ENCODE measurements around the gene PUS7L.
"Not testable (repeated sequence)": the region's sequence is repeated elsewhere in the genome, so short reads cannot be mapped to it uniquely, and the experiment has no call there.

PUS7L gene

GRCh38 chr12:43733687-43734086 lies 24.9 kb downstream of the PUS7L start:
- TF ChIP-seq CTCF (conservative IDR thresholded peaks at IDR 0.05) = peak; percentile 33
- TF ChIP-seq ZFX (IDR thresholded peaks at IDR 0.05) = no peak
- no peak overlapping the region for H3K27ac ChIP-seq

GRCh38 chr12:43730283-43730682 lies 28.3 kb downstream of the PUS7L start:
- TF ChIP-seq CTCF (conservative IDR thresholded peaks at IDR 0.05) = no peak
- no peak for TF ChIP-seq ZFX (IDR thresholded peaks at IDR 0.05)
- no peak overlapping the region for H3K27ac ChIP-seq

GRCh38 chr12:43728698-43729097 lies 29.9 kb downstream of the PUS7L start:
- TF ChIP-seq CTCF (conservative IDR thresholded peaks at IDR 0.05) (no peak), ZFX (IDR thresholded peaks at IDR 0.05) (no peak)

DNA sequence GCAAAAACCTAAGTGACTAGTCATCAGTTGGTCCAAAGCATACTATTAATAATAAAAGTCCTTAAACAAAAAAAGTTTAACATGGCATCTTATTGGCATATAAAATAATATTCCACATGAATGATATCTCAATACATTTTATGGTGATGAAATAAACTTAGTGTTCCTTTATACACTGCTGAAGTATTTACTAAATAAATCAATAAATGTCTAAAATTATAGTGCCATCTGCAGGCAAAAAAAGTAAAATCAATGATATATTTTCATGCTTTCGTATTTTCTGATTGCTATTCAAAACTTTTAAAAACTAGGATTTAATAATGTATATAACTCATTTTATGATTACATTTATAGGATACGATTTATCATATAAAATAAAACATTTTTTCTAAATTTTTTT lies 30.5 kb downstream of the PUS7L start:
- TF ChIP-seq ZFX (IDR thresholded peaks at IDR 0.05) (no peak), CTCF (conservative IDR thresholded peaks at IDR 0.05) (peak; percentile 65)
- H3K27ac ChIP-seq = no peak overlapping the region

More at GRCh38 chr12:43728698-43729097, 29.9 kb downstream of the PUS7L start:
- H3K27ac ChIP-seq = no peak overlapping the region

DNA sequence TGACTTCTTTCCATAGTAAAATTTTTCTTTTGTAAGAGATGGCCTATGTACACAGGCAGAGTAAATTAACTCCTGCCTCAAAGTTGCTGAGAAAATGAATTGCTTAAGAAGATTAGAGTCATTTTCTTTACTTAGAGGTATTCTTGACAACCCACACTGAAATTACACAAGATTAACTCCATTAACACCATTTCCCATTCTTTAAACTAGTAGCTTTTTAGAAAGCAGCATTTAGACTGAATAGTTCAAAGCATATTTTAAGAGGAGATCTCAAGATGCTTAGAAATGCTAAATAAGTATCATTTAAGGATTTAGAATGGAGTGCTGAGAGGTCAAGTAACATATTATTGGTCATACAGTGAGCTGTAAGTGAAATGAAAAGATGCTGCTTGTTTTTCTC lies 35.5 kb downstream of the PUS7L start:
- TF ChIP-seq CTCF (conservative IDR thresholded peaks at IDR 0.05) (no peak), ZFX (IDR thresholded peaks at IDR 0.05) (no peak)
- H3K27ac ChIP-seq = no peak overlapping the region

DNA sequence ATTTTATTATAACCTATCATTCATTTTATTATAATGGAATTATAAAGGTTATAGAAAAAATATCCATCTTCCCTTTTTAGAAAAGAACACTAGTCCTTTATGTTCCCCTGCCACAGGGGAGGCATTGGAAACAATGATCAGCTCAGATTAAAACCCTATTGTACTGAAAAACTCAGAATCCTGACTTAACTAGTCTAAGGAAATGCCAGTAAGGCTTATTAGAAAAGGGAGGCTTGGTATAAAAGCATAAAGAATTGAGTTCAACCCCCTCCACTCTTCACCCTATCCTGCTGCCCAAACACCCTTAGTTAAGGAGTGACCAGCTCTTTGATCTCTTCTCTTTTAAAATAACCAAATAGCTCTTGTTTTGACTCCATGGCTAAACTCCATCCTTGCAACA lies 36.0 kb downstream of the PUS7L start:
- H3K27ac ChIP-seq = no peak overlapping the region
- no peak for TF ChIP-seq CTCF (conservative IDR thresholded peaks at IDR 0.05)
- no peak for TF ChIP-seq ZFX (IDR thresholded peaks at IDR 0.05)

GRCh38 chr12:43711348-43711747 lies 47.2 kb downstream of the PUS7L start:
- no peak overlapping the region for H3K27ac ChIP-seq
- no peak for TF ChIP-seq ZFX (IDR thresholded peaks at IDR 0.05)

DNA sequence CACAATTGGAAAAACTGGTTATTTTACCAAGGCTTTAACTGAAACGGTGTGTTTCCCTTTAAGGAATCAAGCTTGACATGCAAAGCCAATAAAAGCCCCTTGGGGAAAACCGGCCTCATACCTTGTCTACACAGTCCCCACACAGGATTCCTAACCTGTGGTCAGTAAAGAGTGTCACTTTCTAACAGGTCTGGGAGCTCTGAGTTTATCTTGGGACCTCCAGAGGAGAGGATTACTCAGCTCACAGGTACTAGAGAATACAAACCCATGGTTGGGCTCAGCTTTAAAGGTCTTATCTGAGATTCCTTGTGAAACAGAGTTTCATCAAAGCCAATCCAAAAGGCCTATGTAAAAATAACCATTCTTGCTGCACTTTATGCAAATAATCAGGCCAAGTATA lies 54.8 kb downstream of the PUS7L start:
- H3K27ac ChIP-seq = not testable (repeated sequence)

DNA sequence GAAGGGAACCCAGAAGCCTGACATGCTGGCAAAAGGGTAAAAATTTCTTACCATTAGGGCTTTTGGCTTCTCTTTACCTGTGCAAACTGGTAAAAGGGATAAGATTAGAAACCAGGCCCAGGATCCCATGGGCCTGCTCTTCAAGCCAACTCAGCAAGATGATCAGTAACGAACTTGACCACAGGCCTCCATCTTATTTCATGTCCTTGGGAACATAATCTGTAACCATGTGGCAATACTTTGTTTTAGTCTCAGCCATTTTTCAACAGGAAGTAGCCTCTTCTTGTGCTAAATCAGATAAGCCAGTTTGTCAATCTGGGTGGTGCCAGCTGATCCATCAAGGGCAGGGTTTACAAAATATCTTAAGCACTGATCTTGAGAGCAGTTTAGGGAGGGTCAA lies 57.4 kb downstream of the PUS7L start:
- not testable (repeated sequence) for H3K27ac ChIP-seq
